Panc1 (cell line): ENCODE data around the gene CACNA1C.

Source experiments
- POLR2AphosphoS5 ChIP-seq: IDR thresholded peaks from 2 replicates; pipeline ENCODE4 v1.6.1; 2012; ENCODE audit warnings: mild to moderate bottlenecking, low read depth, low read length, moderate library complexity
- TCF7L2 ChIP-seq: IDR thresholded peaks from 2 replicates; pipeline ENCODE4 v1.6.1; 2011; ENCODE audit warnings: mild to moderate bottlenecking, low read depth, low read length, inconsistent platforms
- TF ChIP-seq, protein P1 (sequence below): fragments of 450-650 bp; IDR thresholded peaks from 2 replicates; pipeline ENCODE4 v1.5.1; 2017; ENCODE audit warnings: mild to moderate bottlenecking

GRCh38 chr12:2324387-2324786 lies 271.6 kb downstream of the CACNA1C start:
- TF ChIP-seq, protein P1, sequence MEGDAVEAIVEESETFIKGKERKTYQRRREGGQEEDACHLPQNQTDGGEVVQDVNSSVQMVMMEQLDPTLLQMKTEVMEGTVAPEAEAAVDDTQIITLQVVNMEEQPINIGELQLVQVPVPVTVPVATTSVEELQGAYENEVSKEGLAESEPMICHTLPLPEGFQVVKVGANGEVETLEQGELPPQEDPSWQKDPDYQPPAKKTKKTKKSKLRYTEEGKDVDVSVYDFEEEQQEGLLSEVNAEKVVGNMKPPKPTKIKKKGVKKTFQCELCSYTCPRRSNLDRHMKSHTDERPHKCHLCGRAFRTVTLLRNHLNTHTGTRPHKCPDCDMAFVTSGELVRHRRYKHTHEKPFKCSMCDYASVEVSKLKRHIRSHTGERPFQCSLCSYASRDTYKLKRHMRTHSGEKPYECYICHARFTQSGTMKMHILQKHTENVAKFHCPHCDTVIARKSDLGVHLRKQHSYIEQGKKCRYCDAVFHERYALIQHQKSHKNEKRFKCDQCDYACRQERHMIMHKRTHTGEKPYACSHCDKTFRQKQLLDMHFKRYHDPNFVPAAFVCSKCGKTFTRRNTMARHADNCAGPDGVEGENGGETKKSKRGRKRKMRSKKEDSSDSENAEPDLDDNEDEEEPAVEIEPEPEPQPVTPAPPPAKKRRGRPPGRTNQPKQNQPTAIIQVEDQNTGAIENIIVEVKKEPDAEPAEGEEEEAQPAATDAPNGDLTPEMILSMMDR, result no peak
- TF ChIP-seq POLR2AphosphoS5 (no peak), TCF7L2 (no peak)
